Tibial artery (tissue), 4 donors: ENCODE results near the gene SEMA5B.

Source experiments
- DNase-seq, 2 donors: peaks; one replicate each; pipeline ENCODE4 v3.0.0-alpha.2; 2019
- H3K27ac ChIP-seq, 2 donors: fragments of 200-600 bp; sonication (generic) in 1 of 2; 1 replicate in 1 of 2; 2 replicates in 1 of 2; pipeline ENCODE4 v1.5.1; 2018 to 2019; ENCODE audit warnings: mild to moderate bottlenecking in 1 of 2
- H3K27me3 ChIP-seq, 2 donors: fragments of 200-600 bp; sonication (generic) in 1 of 2; one replicate each; pipeline versions ENCODE4 v1.5.1 to v1.6.0; 2016 to 2019
- H3K36me3 ChIP-seq, 3 donors: fragments of 200-600 bp; sonication (generic) in 2 of 3; one replicate each; pipeline ENCODE4 v1.5.1; 2016 to 2019; ENCODE audit warnings: mild to moderate bottlenecking in 2 of 3
- H3K4me1 ChIP-seq, 4 donors: fragments of 200-600 bp; sonication (generic) in 2 of 4; 1 replicate in 3 of 4; 2 replicates in 1 of 4; pipeline ENCODE4 v1.5.1; 2016 to 2019
- H3K4me3 ChIP-seq, 2 donors: fragments of 200-600 bp; sonication (generic) in 1 of 2; 1 replicate in 1 of 2; 2 replicates in 1 of 2; pipeline ENCODE4 v1.5.1; 2018 to 2019; ENCODE audit warnings: mild to moderate bottlenecking in 2 of 2
- H3K9me3 ChIP-seq, 3 donors: fragments of 200-600 bp; sonication (generic) in 1 of 3; one replicate each; pipeline ENCODE4 v1.5.1; 2016 to 2019
- CTCF ChIP-seq, 2 experiments: fragments of 200-600 bp in 1 of 2; fragments of 450-650 bp in 1 of 2; IDR thresholded peaks; one replicate each; pipeline ENCODE4 v1.5.1; 2017 to 2019; ENCODE audit warnings: antibody characterized with exemption in 2 of 2, mild to moderate bottlenecking in 1 of 2, moderate library complexity in 1 of 2
- intact Hi-C: fragments of 100-400 bp; cut with DNase I; formaldehyde crosslinking; loops from one replicate; pipeline ENCODE4 v1.15.0; 2023; ENCODE audit warnings: low total_unique reads

Gene SEMA5B

GRCh38 chr3:123005291-123005690 lies 22.3 kb downstream of the SEMA5B start:
- intact Hi-C loops: no loop called here
- no peak overlapping the region for H3K4me3 ChIP-seq
- H3K4me1 ChIP-seq: no peaks in the 10 kb centered on the region
- H3K36me3 ChIP-seq: no peaks in the 10 kb centered on the region
- H3K27me3 ChIP-seq: peaks cover 0 to 20% of the 10 kb centered on the region in 2 donors
- no peak overlapping the region for H3K27ac ChIP-seq
- no peak for TF ChIP-seq CTCF (IDR thresholded peaks at IDR 0.05)
- DNase-seq: no peak
- H3K9me3 ChIP-seq: no peaks in the 10 kb centered on the region

GRCh38 chr3:123004201-123004918 lies 23.2 kb downstream of the SEMA5B start:
- no peaks in the 10 kb centered on the region for H3K36me3 ChIP-seq
- intact Hi-C loops: no loop called here
- H3K9me3 ChIP-seq: no peaks in the 10 kb centered on the region
- no peaks in the 10 kb centered on the region for H3K4me1 ChIP-seq
- no peak overlapping the region for H3K27ac ChIP-seq
- H3K27me3 ChIP-seq: peaks cover 0 to 21% of the 10 kb centered on the region in 2 donors
- no peak for TF ChIP-seq CTCF (IDR thresholded peaks at IDR 0.05)
- no peak overlapping the region for H3K4me3 ChIP-seq
- no peak for DNase-seq

GRCh38 chr3:123002749-123003497 lies 24.6 kb downstream of the SEMA5B start:
- peaks cover 0 to 21% of the 10 kb centered on the region in 2 donors for H3K27me3 ChIP-seq
- H3K27ac ChIP-seq: no peak overlapping the region
- no peaks in the 10 kb centered on the region for H3K4me1 ChIP-seq
- no peaks in the 10 kb centered on the region for H3K9me3 ChIP-seq
- intact Hi-C loops: no loop called here
- H3K4me3 ChIP-seq: no peak overlapping the region
- H3K36me3 ChIP-seq: no peaks in the 10 kb centered on the region
- no peak for DNase-seq
- TF ChIP-seq CTCF (IDR thresholded peaks at IDR 0.05): no peak

- Histone ChIP-seq H3K9me3 (no peaks in the 10 kb centered on the region), H3K27me3 (peaks cover 0 to 21% of the 10 kb centered on the region in 2 donors), H3K4me1 (no peaks in the 10 kb centered on the region), H3K4me3 (no peak overlapping the region), H3K36me3 (no peaks in the 10 kb centered on the region), H3K27ac (no peak overlapping the region)
- DNase-seq: no peak
- TF ChIP-seq CTCF (IDR thresholded peaks at IDR 0.05): no peak
- intact Hi-C loops: no loop called here
Observed at GRCh38 chr3:123002100-123002748, 25.3 kb downstream of the SEMA5B start.

GRCh38 chr3:122998856-122999255 lies 28.7 kb downstream of the SEMA5B start:
- H3K36me3 ChIP-seq: no peaks in the 10 kb centered on the region
- H3K27ac ChIP-seq: no peak overlapping the region
- peaks cover 0 to 17% (median 13%) of the 10 kb centered on the region in 4 donors for H3K4me1 ChIP-seq
- no peak for DNase-seq
- TF ChIP-seq CTCF (IDR thresholded peaks at IDR 0.05): no peak
- H3K4me3 ChIP-seq: no peak overlapping the region
- intact Hi-C loops: no loop called here
- no peaks in the 10 kb centered on the region for H3K9me3 ChIP-seq
- peaks cover 0 to 21% of the 10 kb centered on the region in 2 donors for H3K27me3 ChIP-seq
